Adrenal gland (tissue), 5 donors: ENCODE measurements around the gene SEC16A.

Source experiments
- POLR2A ChIP-seq, 2 donors: fragments of 450-650 bp; IDR thresholded peaks; one replicate each; pipeline ENCODE4 v1.6.1; 2017; ENCODE audit warnings: antibody characterized with exemption in 2 of 2, mild to moderate bottlenecking in 2 of 2, moderate library complexity in 1 of 2
- TF ChIP-seq, protein P1 (sequence below), 6 experiments: fragments of 450-650 bp in 4 of 6; fragments of 200-600 bp in 2 of 6; sonication (generic) in 1 of 6; IDR thresholded peaks; 1 replicate in 5 of 6; 2 replicates in 1 of 6; pipeline versions ENCODE4 v1.5.1 to v1.8.0; 2016 to 2021; ENCODE audit warnings: antibody characterized with exemption in 6 of 6, mild to moderate bottlenecking in 2 of 6, moderate library complexity in 1 of 6
- donor health status: DM: no; HTN: no; CAD: no.

- TF ChIP-seq, protein P1, sequence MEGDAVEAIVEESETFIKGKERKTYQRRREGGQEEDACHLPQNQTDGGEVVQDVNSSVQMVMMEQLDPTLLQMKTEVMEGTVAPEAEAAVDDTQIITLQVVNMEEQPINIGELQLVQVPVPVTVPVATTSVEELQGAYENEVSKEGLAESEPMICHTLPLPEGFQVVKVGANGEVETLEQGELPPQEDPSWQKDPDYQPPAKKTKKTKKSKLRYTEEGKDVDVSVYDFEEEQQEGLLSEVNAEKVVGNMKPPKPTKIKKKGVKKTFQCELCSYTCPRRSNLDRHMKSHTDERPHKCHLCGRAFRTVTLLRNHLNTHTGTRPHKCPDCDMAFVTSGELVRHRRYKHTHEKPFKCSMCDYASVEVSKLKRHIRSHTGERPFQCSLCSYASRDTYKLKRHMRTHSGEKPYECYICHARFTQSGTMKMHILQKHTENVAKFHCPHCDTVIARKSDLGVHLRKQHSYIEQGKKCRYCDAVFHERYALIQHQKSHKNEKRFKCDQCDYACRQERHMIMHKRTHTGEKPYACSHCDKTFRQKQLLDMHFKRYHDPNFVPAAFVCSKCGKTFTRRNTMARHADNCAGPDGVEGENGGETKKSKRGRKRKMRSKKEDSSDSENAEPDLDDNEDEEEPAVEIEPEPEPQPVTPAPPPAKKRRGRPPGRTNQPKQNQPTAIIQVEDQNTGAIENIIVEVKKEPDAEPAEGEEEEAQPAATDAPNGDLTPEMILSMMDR (IDR thresholded peaks at IDR 0.05): no peak
- TF ChIP-seq POLR2A (IDR thresholded peaks at IDR 0.05): no peak
Measured at GRCh38 chr9:136506425-136506824, 23.6 kb upstream of the SEC16A start.
